C4-2B (cell line): ENCODE measurements around the gene LRP10.

Experiments
- CTCF ChIP-seq: fragments of 450-650 bp; conservative IDR thresholded peaks from 2 replicates; pipeline ENCODE4 v1.5.1; 2017; ENCODE audit warnings: mild to moderate bottlenecking
- ZFX ChIP-seq: fragments of 450-650 bp; IDR thresholded peaks from 2 replicates; pipeline ENCODE4 v1.6.1; 2017

- TF ChIP-seq CTCF (no peak), ZFX (no peak)
Measured at GRCh38 chr14:22842211-22843122, 29.1 kb upstream of the LRP10 start.
